Measurements from ENCODE around the gene L3MBTL4.

L3MBTL4 gene

DNA sequence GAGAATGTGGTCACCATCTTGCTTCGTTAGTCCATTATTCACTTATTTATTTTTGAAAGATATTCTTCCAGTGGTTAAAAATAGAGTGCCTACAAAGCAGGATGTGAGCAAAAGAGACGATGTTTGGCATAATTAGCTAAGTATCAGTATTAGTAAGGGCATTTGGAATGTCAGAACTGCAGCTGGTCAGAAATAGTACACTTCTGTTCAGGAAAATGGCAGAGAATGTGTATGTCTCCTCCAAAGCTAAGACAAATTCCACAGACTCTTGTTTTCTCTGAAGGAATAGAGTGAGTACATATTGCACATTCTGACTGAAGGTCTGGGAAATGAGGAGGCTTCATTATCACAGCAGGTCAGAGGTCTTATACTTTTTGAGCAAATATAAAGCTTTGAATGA, 209.0 kb downstream of the L3MBTL4 start:
- TF ChIP-seq, protein P1, sequence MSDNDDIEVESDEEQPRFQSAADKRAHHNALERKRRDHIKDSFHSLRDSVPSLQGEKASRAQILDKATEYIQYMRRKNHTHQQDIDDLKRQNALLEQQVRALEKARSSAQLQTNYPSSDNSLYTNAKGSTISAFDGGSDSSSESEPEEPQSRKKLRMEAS (IDR thresholded peaks at IDR 0.05): no peak
- TF ChIP-seq, protein P2, sequence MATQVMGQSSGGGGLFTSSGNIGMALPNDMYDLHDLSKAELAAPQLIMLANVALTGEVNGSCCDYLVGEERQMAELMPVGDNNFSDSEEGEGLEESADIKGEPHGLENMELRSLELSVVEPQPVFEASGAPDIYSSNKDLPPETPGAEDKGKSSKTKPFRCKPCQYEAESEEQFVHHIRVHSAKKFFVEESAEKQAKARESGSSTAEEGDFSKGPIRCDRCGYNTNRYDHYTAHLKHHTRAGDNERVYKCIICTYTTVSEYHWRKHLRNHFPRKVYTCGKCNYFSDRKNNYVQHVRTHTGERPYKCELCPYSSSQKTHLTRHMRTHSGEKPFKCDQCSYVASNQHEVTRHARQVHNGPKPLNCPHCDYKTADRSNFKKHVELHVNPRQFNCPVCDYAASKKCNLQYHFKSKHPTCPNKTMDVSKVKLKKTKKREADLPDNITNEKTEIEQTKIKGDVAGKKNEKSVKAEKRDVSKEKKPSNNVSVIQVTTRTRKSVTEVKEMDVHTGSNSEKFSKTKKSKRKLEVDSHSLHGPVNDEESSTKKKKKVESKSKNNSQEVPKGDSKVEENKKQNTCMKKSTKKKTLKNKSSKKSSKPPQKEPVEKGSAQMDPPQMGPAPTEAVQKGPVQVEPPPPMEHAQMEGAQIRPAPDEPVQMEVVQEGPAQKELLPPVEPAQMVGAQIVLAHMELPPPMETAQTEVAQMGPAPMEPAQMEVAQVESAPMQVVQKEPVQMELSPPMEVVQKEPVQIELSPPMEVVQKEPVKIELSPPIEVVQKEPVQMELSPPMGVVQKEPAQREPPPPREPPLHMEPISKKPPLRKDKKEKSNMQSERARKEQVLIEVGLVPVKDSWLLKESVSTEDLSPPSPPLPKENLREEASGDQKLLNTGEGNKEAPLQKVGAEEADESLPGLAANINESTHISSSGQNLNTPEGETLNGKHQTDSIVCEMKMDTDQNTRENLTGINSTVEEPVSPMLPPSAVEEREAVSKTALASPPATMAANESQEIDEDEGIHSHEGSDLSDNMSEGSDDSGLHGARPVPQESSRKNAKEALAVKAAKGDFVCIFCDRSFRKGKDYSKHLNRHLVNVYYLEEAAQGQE (IDR thresholded peaks at IDR 0.05; ENCODE audit: low read depth): no peak
- TF ChIP-seq TAF1 (IDR thresholded peaks at IDR 0.05; ENCODE audit: low read depth) (no peak), RAD21 (IDR thresholded peaks at IDR 0.05; ENCODE audit: low read depth) (no peak), CEBPB (IDR thresholded peaks at IDR 0.05) (no peak), FOXM1 (IDR thresholded peaks at IDR 0.05; ENCODE audit: borderline replicate concordance, low read depth) (no peak), EGR1 (IDR thresholded peaks at IDR 0.05) (no peak), YY1 (IDR thresholded peaks at IDR 0.05; ENCODE audit: low read depth) (no peak), TCF12 (IDR thresholded peaks at IDR 0.05; ENCODE audit: low read depth) (no peak), EP300 (IDR thresholded peaks at IDR 0.05; ENCODE audit: borderline replicate concordance) (no peak), ZBTB7A (IDR thresholded peaks at IDR 0.05; ENCODE audit: low read depth) (no peak), USF1 (IDR thresholded peaks at IDR 0.05) (no peak), CREB1 (IDR thresholded peaks at IDR 0.05; ENCODE audit: low read depth) (no peak), NFIC (IDR thresholded peaks at IDR 0.05) (no peak), TEAD4 (IDR thresholded peaks at IDR 0.05) (no peak)

- TF ChIP-seq RAD21 (IDR thresholded peaks at IDR 0.05; ENCODE audit: low read depth) (no peak), CREB1 (IDR thresholded peaks at IDR 0.05; ENCODE audit: low read depth) (no peak), USF1 (IDR thresholded peaks at IDR 0.05) (no peak), YY1 (IDR thresholded peaks at IDR 0.05; ENCODE audit: low read depth) (no peak), TEAD4 (IDR thresholded peaks at IDR 0.05) (no peak), TAF1 (IDR thresholded peaks at IDR 0.05; ENCODE audit: low read depth) (no peak), EP300 (IDR thresholded peaks at IDR 0.05; ENCODE audit: borderline replicate concordance) (no peak), NFIC (IDR thresholded peaks at IDR 0.05) (no peak), FOXM1 (IDR thresholded peaks at IDR 0.05; ENCODE audit: borderline replicate concordance, low read depth) (no peak), EGR1 (IDR thresholded peaks at IDR 0.05) (no peak), CEBPB (IDR thresholded peaks at IDR 0.05) (no peak), TCF12 (IDR thresholded peaks at IDR 0.05; ENCODE audit: low read depth) (no peak), ZBTB7A (IDR thresholded peaks at IDR 0.05; ENCODE audit: low read depth) (no peak)
- TF ChIP-seq, protein P2 (IDR thresholded peaks at IDR 0.05; ENCODE audit: low read depth): no peak
Observed at GRCh38 chr18:6204476-6204875, 210.2 kb downstream of the L3MBTL4 start.

DNA sequence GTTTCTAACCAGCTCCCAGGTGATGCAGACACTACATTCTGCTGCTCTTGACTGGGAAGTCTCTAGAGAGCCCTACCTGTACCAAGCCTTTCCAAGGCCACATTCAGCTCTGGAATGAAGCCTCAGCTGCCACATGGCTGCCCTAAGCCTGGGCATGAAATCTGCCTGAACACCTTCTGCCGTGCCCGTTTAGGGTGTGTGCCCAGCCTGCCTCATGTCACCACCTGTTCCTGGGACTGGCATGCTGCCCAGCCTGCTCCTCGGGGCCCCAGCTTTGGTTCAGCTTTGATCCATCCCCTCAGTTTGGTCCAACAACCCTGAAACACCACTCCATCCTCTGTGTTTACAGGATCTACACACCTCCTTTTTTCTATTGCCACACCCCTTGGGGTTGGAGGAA, 210.9 kb downstream of the L3MBTL4 start:
- no peak for TF ChIP-seq RAD21 (IDR thresholded peaks at IDR 0.05; ENCODE audit: low read depth)

GRCh38 chr18:6202861-6203260, 211.8 kb downstream of the L3MBTL4 start:
- no peak for TF ChIP-seq FOXM1 (IDR thresholded peaks at IDR 0.05; ENCODE audit: borderline replicate concordance, low read depth)
- TF ChIP-seq, protein P1 (IDR thresholded peaks at IDR 0.05): no peak
- no peak for TF ChIP-seq EP300 (IDR thresholded peaks at IDR 0.05; ENCODE audit: borderline replicate concordance)

GRCh38 chr18:6200204-6200774, 214.4 kb downstream of the L3MBTL4 start:
- no peak for TF ChIP-seq USF1 (IDR thresholded peaks at IDR 0.05)
- no peak for TF ChIP-seq ZBTB7A (IDR thresholded peaks at IDR 0.05; ENCODE audit: low read depth)
- TF ChIP-seq TEAD4 (IDR thresholded peaks at IDR 0.05): no peak
- TF ChIP-seq RAD21 (IDR thresholded peaks at IDR 0.05; ENCODE audit: low read depth): no peak
- no peak for TF ChIP-seq TCF12 (IDR thresholded peaks at IDR 0.05; ENCODE audit: low read depth)
- TF ChIP-seq, protein P1 (IDR thresholded peaks at IDR 0.05): no peak
- no peak for TF ChIP-seq FOXM1 (IDR thresholded peaks at IDR 0.05; ENCODE audit: borderline replicate concordance, low read depth)
- TF ChIP-seq NFIC (IDR thresholded peaks at IDR 0.05): no peak
- no peak for TF ChIP-seq YY1 (IDR thresholded peaks at IDR 0.05; ENCODE audit: low read depth)
- no peak for TF ChIP-seq CREB1 (IDR thresholded peaks at IDR 0.05; ENCODE audit: low read depth)
- no peak for TF ChIP-seq EP300 (IDR thresholded peaks at IDR 0.05; ENCODE audit: borderline replicate concordance)
